OCI-LY3 (cell line): ENCODE results near the gene NAT9.

ENCODE experiments used
- H2AFZ ChIP-seq: fragments of 200-600, 300-600 bp; shearing (Covaris generic); 2 replicates; pipeline ENCODE4 v1.6.0; 2014; ENCODE audit warnings: antibody characterized with exemption, low read depth, low read length
- H3K27ac ChIP-seq: fragments of 200-600, 300-600 bp; sonication (generic); 2 replicates; pipeline ENCODE4 v1.5.1; 2014; ENCODE audit warnings: mild to moderate bottlenecking, low read length, moderate library complexity, mixed read lengths
- H3K27me3 ChIP-seq: fragments of 200-600, 300-600 bp; sonication (generic); 2 replicates; pipeline ENCODE4 v1.6.1; 2014; ENCODE audit warnings: low read depth, low read length, mixed read lengths
- H3K36me3 ChIP-seq: fragments of 200-600, 300-600 bp; sonication (generic); replicated peaks from 2 replicates; pipeline ENCODE3; 2014; ENCODE audit warnings: low read depth, low read length, mixed read lengths
- H3K4me1 ChIP-seq: fragments of 300-600, 200-600 bp; sonication (generic); 2 replicates; pipeline ENCODE4 v1.6.1; 2014; ENCODE audit warnings: low read length, mixed read lengths
- H3K4me2 ChIP-seq: fragments of 200-600, 300-600 bp; sonication (generic); 2 replicates; pipeline ENCODE4 v1.6.1; 2014; ENCODE audit warnings: low read length, mixed read lengths
- H3K4me3 ChIP-seq: fragments of 300-600, 200-600 bp; sonication (generic); 2 replicates; pipeline ENCODE4 v1.5.1; 2014; ENCODE audit warnings: antibody characterized with exemption, mild to moderate bottlenecking, low read length, moderate library complexity
- H3K79me2 ChIP-seq: fragments of 300-600, 200-600 bp; shearing (Covaris generic); 2 replicates; pipeline ENCODE4 v1.6.1; 2014; ENCODE audit warnings: mild to moderate bottlenecking, low read length, mixed read lengths
- H3K9ac ChIP-seq: fragments of 300-600, 200-600 bp; shearing (Covaris generic); 2 replicates; pipeline ENCODE4 v1.6.0; 2014; ENCODE audit warnings: mild to moderate bottlenecking, low read length, moderate library complexity
- H3K9me3 ChIP-seq: fragments of 200-600, 300-600 bp; shearing (Covaris generic); 2 replicates; pipeline ENCODE4 v1.6.1; 2014; ENCODE audit warnings: low read length, mixed read lengths; ENCODE audit not compliant: insufficient read depth
- H4K20me1 ChIP-seq: fragments of 200-600, 300-600 bp; sonication (generic); 2 replicates; pipeline ENCODE4 v1.6.1; 2016; ENCODE audit warnings: low read length, mixed read lengths; ENCODE audit not compliant: insufficient read depth
- CTCF ChIP-seq: fragments of 200-600, 300-600 bp; sonication (generic); IDR thresholded peaks from 2 replicates; pipeline ENCODE4 v1.5.1; 2014; ENCODE audit warnings: antibody characterized with exemption, low read length, low read depth
- EZH2phosphoT487 ChIP-seq: fragments of 200-600 bp; shearing (Covaris generic); IDR thresholded peaks from 2 replicates; pipeline ENCODE4 v1.6.1; 2018; ENCODE audit warnings: antibody characterized with exemption, mixed run types, low read depth

NAT9 gene

GRCh38 chr17:74777901-74778515, 1.9 kb upstream of the NAT9 start:
- Histone ChIP-seq H3K36me3 (peaks cover 8% of the 10 kb centered on the region), H3K79me2 (peaks cover 22% of the 10 kb centered on the region), H3K27me3 (no peaks in the 10 kb centered on the region), H3K4me3 (no peak overlapping the region), H4K20me1 (no peaks in the 10 kb centered on the region), H2AFZ (no peak overlapping the region), H3K4me1 (peaks cover 28% of the 10 kb centered on the region), H3K9me3 (no peaks in the 10 kb centered on the region), H3K27ac (no peak overlapping the region), H3K4me2 (no peak overlapping the region), H3K9ac (no peak overlapping the region)
- TF ChIP-seq EZH2phosphoT487 = no peak
- no peak for TF ChIP-seq CTCF

- Histone ChIP-seq H3K9me3 (no peaks in the 10 kb centered on the region), H3K4me1 (peaks cover 28% of the 10 kb centered on the region), H4K20me1 (no peaks in the 10 kb centered on the region), H3K4me2 (peak overlapping the region; percentile 93), H3K27me3 (no peaks in the 10 kb centered on the region), H3K27ac (no peak overlapping the region), H3K4me3 (peak overlapping the region; percentile 92), H3K36me3 (peaks cover 18% of the 10 kb centered on the region), H3K9ac (peak overlapping the region; percentile 69), H2AFZ (no peak overlapping the region), H3K79me2 (peaks cover 22% of the 10 kb centered on the region)
- TF ChIP-seq CTCF (no peak), EZH2phosphoT487 (no peak)
Measured at GRCh38 chr17:74776990-74777389, 845 bp upstream of the NAT9 start.

- Histone ChIP-seq H3K36me3 (peaks cover 29% of the 10 kb centered on the region), H3K9me3 (no peaks in the 10 kb centered on the region), H3K4me2 (peak overlapping the region; percentile 95), H3K4me3 (peak overlapping the region; percentile 92), H3K4me1 (peaks cover 26% of the 10 kb centered on the region), H4K20me1 (no peaks in the 10 kb centered on the region), H3K79me2 (peaks cover 22% of the 10 kb centered on the region), H3K27me3 (no peaks in the 10 kb centered on the region), H2AFZ (peak overlapping the region; percentile 72), H3K9ac (peak overlapping the region; percentile 87), H3K27ac (peak overlapping the region; percentile 30; the same call in 1 of the 2 replicates)
- TF ChIP-seq CTCF = no peak
- no peak for TF ChIP-seq EZH2phosphoT487
Measured at GRCh38 chr17:74775409-74776043, 619 bp downstream of the NAT9 start.

GRCh38 chr17:74773871-74774286, 2.3 kb downstream of the NAT9 start:
- Histone ChIP-seq H3K36me3 (peaks cover 38% of the 10 kb centered on the region), H3K27me3 (no peaks in the 10 kb centered on the region), H3K4me3 (no peak overlapping the region), H3K27ac (no peak overlapping the region), H2AFZ (no peak overlapping the region), H3K79me2 (peaks cover 22% of the 10 kb centered on the region), H3K9me3 (no peaks in the 10 kb centered on the region), H3K4me1 (peaks cover 10% of the 10 kb centered on the region), H4K20me1 (peaks cover 3% of the 10 kb centered on the region; the same call in 1 of the 2 replicates), H3K9ac (no peak overlapping the region), H3K4me2 (no peak overlapping the region)
- no peak for TF ChIP-seq CTCF
- no peak for TF ChIP-seq EZH2phosphoT487
